SK-N-SH treated with all-trans-retinoic acid at 6 μM for 48 hours (cell line): Measurements from ENCODE around the gene MCM5.

Experiments
- ARNTL ChIP-seq: fragments of 450-650 bp; formaldehyde crosslinking; IDR thresholded peaks from 2 replicates; pipeline ENCODE4 v1.5.0; 2020; ENCODE audit warnings: low read depth, mild to moderate bottlenecking, moderate library complexity, borderline replicate concordance
- CSDC2 ChIP-seq: fragments of 250-450 bp; sonication (Bioruptor Pico); IDR thresholded peaks from 2 replicates; pipeline ENCODE4 v1.5.0; 2020; ENCODE audit warnings: mild to moderate bottlenecking, moderate library complexity
- ISL1 ChIP-seq: fragments of 250-450 bp; sonication (Bioruptor Pico); IDR thresholded peaks from 2 replicates; pipeline ENCODE4 v2.1.2; 2022; ENCODE audit warnings: mild to moderate bottlenecking, moderate library complexity
- TCF4 ChIP-seq: fragments of 250-450 bp; sonication (Bioruptor Pico); IDR thresholded peaks from 2 replicates; pipeline ENCODE4 v1.8.0; 2021; ENCODE audit warnings: mild to moderate bottlenecking, moderate library complexity, borderline replicate concordance
- TOX ChIP-seq: fragments of 250-450 bp; sonication (Bioruptor Pico); IDR thresholded peaks from 2 replicates; pipeline ENCODE4 v1.8.0; 2021; ENCODE audit warnings: mild to moderate bottlenecking, moderate library complexity, borderline replicate concordance
- ZFP3 ChIP-seq: fragments of 250-450 bp; sonication (Bioruptor Pico); IDR thresholded peaks from 2 replicates; pipeline ENCODE4 v1.5.0; 2020; ENCODE audit warnings: mild to moderate bottlenecking, moderate library complexity
- ZNF70 ChIP-seq: fragments of 450-650 bp; formaldehyde crosslinking; IDR thresholded peaks from 2 replicates; pipeline ENCODE4 v1.5.0; 2020; ENCODE audit warnings: mild to moderate bottlenecking, moderate library complexity
- TF ChIP-seq, protein P1 (sequence below): fragments of 250-450 bp; sonication (Bioruptor Pico); IDR thresholded peaks from 2 replicates; pipeline ENCODE4 v1.5.1; 2020; ENCODE audit warnings: low read depth, mild to moderate bottlenecking, moderate library complexity
- TF ChIP-seq, protein P2 (sequence below): fragments of 250-450 bp; sonication (Bioruptor Pico); IDR thresholded peaks from 2 replicates; pipeline ENCODE4 v1.8.0; 2021; ENCODE audit warnings: low read depth, mild to moderate bottlenecking, moderate library complexity, borderline replicate concordance
- TF ChIP-seq, protein P3 (sequence below): fragments of 250-450 bp; sonication (Bioruptor Pico); IDR thresholded peaks from 2 replicates; pipeline ENCODE4 v1.8.0; 2020; ENCODE audit warnings: mild to moderate bottlenecking, moderate library complexity, borderline replicate concordance
- TF ChIP-seq, protein P4 (sequence below): fragments of 250-450 bp; sonication (Bioruptor Pico); IDR thresholded peaks from 2 replicates; pipeline ENCODE4 v1.5.0; 2020; ENCODE audit warnings: mild to moderate bottlenecking, moderate library complexity

DNA sequence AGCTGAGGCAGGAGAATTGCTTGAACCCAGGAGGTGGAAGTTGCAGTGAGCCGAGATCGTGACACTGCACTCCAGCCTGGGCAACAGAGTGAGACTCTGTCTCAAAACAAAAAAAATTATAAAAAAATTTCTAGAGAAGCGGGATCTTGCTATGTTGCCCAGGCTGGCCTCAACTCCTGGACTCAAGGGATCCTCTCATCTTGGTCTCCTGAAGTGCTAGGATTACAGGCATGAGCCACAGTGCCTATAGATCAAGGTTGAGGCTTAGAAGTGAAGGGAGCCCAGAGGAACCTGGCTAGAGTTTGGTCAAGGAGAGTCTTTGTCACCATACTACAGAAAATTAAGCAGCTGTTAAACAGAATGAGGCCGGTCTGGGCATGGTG, 1.4 kb upstream of the MCM5 start:
- TF ChIP-seq ISL1 (CRISPR knock-in tag) (no peak), CSDC2 (CRISPR knock-in tag) (no peak), TCF4 (CRISPR knock-in tag) (no peak), ZFP3 (no peak), ARNTL (CRISPR knock-in tag) (no peak), TOX (CRISPR knock-in tag) (no peak), ZNF70 (no peak)
- TF ChIP-seq, protein P1, sequence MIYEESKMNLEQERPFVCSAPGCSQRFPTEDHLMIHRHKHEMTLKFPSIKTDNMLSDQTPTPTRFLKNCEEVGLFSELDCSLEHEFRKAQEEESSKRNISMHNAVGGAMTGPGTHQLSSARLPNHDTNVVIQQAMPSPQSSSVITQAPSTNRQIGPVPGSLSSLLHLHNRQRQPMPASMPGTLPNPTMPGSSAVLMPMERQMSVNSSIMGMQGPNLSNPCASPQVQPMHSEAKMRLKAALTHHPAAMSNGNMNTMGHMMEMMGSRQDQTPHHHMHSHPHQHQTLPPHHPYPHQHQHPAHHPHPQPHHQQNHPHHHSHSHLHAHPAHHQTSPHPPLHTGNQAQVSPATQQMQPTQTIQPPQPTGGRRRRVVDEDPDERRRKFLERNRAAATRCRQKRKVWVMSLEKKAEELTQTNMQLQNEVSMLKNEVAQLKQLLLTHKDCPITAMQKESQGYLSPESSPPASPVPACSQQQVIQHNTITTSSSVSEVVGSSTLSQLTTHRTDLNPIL (CRISPR knock-in tag), result no peak
- TF ChIP-seq, protein P2, sequence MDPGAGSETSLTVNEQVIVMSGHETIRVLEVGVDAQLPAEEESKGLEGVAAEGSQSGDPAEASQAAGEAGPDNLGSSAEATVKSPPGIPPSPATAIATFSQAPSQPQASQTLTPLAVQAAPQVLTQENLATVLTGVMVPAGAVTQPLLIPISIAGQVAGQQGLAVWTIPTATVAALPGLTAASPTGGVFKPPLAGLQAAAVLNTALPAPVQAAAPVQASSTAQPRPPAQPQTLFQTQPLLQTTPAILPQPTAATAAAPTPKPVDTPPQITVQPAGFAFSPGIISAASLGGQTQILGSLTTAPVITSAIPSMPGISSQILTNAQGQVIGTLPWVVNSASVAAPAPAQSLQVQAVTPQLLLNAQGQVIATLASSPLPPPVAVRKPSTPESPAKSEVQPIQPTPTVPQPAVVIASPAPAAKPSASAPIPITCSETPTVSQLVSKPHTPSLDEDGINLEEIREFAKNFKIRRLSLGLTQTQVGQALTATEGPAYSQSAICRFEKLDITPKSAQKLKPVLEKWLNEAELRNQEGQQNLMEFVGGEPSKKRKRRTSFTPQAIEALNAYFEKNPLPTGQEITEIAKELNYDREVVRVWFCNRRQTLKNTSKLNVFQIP (CRISPR knock-in tag), result no peak
- TF ChIP-seq, protein P3, sequence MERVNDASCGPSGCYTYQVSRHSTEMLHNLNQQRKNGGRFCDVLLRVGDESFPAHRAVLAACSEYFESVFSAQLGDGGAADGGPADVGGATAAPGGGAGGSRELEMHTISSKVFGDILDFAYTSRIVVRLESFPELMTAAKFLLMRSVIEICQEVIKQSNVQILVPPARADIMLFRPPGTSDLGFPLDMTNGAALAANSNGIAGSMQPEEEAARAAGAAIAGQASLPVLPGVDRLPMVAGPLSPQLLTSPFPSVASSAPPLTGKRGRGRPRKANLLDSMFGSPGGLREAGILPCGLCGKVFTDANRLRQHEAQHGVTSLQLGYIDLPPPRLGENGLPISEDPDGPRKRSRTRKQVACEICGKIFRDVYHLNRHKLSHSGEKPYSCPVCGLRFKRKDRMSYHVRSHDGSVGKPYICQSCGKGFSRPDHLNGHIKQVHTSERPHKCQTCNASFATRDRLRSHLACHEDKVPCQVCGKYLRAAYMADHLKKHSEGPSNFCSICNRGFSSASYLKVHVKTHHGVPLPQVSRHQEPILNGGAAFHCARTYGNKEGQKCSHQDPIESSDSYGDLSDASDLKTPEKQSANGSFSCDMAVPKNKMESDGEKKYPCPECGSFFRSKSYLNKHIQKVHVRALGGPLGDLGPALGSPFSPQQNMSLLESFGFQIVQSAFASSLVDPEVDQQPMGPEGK, result no peak
- TF ChIP-seq, protein P4, sequence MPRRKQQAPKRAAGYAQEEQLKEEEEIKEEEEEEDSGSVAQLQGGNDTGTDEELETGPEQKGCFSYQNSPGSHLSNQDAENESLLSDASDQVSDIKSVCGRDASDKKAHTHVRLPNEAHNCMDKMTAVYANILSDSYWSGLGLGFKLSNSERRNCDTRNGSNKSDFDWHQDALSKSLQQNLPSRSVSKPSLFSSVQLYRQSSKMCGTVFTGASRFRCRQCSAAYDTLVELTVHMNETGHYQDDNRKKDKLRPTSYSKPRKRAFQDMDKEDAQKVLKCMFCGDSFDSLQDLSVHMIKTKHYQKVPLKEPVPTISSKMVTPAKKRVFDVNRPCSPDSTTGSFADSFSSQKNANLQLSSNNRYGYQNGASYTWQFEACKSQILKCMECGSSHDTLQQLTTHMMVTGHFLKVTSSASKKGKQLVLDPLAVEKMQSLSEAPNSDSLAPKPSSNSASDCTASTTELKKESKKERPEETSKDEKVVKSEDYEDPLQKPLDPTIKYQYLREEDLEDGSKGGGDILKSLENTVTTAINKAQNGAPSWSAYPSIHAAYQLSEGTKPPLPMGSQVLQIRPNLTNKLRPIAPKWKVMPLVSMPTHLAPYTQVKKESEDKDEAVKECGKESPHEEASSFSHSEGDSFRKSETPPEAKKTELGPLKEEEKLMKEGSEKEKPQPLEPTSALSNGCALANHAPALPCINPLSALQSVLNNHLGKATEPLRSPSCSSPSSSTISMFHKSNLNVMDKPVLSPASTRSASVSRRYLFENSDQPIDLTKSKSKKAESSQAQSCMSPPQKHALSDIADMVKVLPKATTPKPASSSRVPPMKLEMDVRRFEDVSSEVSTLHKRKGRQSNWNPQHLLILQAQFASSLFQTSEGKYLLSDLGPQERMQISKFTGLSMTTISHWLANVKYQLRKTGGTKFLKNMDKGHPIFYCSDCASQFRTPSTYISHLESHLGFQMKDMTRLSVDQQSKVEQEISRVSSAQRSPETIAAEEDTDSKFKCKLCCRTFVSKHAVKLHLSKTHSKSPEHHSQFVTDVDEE (CRISPR knock-in tag), result no peak
